ENCODE results near the gene HMCN1.

DNA sequence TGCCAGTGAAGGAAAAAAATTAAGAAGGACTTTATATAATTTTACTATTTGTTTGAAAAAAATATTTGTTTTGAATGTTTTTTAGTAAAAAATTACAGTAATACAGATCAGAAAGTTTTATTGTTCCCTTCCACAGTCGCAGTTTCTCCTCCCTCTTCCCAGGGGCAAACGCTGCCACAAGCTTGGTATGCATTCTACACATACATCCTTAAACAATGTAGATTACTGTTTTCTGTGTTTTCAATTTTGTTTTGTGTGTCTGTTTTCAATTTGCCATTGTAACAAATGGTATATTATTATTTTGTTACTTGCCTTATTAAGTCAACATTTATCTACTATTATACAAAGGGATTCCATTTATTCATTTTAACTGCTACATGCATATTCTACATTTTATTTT is 257.1 kb downstream of the HMCN1 start:
- TF ChIP-seq CTCF (IDR thresholded peaks at IDR 0.05; ENCODE audit: low read depth, low read length) (no peak), MYC (IDR thresholded peaks at IDR 0.05; ENCODE audit: low read depth, low read length) (no peak)
